GF-D8 (cell line): ENCODE results near the gene BTRC.
"Not testable (repeated sequence)": the region's sequence is repeated elsewhere in the genome, so short reads cannot be mapped to it uniquely, and the experiment has no call there.

ENCODE experiments used
- DNase-seq: peaks from one replicate; lab custom pipeline; 2025; lab: John Stamatoyannopoulos, UW

Gene BTRC

DNA sequence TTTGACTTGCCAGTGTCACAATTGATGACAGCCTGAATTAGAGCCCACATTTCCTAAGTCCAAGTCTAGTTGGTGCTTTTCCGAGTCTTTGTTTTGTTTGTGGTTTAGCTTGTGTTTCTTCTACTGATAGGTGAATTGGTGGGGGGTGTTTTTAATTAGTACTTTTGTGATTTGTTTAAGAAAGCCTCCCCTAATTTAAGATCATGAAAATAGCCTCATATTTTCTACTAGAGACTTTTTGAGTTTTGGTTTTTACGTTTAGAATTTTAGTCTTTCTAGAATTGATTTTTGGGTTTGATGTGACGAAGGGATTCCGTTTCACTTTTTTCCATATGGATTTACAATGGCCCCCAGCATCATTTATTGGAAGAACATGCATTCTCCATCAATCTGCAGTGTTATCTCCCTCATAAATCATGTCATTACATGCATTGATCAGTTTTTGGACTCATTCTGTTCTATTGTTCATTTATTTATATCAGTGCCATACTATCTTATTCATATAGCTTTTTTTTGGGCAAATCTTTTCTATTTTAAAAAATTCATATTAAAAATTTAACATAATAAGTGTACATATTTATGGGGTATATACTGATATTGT is 32.8 kb downstream of the BTRC start:
- no peak for DNase-seq

- DNase-seq, result no peak
Observed at GRCh38 chr10:101388676-101389276, 34.8 kb downstream of the BTRC start.

DNA sequence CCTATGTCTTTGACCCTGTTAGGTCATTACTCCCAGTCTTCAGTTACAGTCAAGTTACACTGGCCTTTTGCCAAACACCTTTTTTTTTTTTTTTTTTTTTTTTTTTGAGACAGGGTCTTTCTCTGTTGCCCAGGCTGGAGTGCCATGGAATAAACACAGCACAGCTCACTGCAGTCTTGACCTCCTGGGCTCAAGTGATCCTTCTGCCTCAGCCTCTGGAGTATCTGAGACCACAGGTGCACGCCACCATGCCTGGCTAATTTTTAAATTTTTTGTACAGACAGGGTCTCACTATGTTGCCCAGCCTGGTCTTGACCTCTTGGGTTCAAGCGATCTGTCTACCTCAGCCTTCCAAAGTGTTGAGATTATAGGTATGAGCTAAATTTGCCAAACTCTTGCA is 35.6 kb downstream of the BTRC start:
- not testable (repeated sequence) for DNase-seq

- DNase-seq, result no peak
Observed at GRCh38 chr10:101389986-101390531, 36.1 kb downstream of the BTRC start.

- no peak for DNase-seq
Observed at GRCh38 chr10:101393378-101393777, 39.4 kb downstream of the BTRC start.

- no peak for DNase-seq
Observed at GRCh38 chr10:101394524-101395133, 40.7 kb downstream of the BTRC start.

- DNase-seq, result no peak
Observed at GRCh38 chr10:101397140-101397539, 43.2 kb downstream of the BTRC start.

DNA sequence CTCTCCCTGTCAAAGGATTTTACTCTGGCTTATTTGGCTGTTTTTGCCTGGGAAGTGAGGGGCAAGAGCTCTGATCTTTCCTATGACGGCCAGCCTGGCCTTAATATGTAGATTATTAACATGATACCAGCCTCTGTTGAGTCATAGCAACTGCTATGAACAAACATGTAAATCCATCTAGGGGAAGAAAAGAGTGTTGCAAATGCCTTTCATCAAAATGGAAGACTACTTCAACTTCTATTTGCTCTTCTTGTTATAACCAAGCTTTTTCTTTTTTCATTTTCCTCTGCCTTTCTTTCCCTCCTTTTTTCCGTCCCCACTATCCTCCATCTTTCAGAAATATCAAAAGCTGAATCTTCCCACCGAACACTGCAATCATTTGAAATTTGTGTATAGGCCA is 46.6 kb downstream of the BTRC start:
- DNase-seq, result no peak

DNA sequence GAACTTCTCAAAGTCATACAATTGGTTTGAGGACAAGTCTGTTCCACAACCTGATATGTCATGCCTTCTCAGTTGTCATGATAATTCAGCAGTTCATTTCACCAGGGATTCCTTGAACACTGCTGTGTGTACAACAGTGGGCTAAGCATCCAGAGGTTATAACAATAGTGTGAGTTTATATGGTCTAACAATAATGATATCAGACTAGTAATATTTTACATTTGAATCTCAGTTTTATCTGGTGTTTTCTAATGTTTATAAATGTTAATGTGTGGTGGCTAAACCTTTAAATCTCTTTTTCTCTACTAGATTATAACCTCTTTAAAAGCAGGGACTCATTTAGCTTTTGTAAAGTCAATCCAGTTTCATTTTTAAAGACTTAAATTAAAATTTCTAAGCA is 48.7 kb downstream of the BTRC start:
- DNase-seq, result no peak

GRCh38 chr10:101403161-101403560 is 49.2 kb downstream of the BTRC start:
- DNase-seq, result no peak

- no peak for DNase-seq
Observed at GRCh38 chr10:101405001-101405400, 51.0 kb downstream of the BTRC start.

- DNase-seq, result no peak
Observed at GRCh38 chr10:101411598-101411997, 57.6 kb downstream of the BTRC start.

- DNase-seq, result no peak
Observed at GRCh38 chr10:101414034-101414433, 60.1 kb downstream of the BTRC start.

- DNase-seq, result no peak
Observed at GRCh38 chr10:101415884-101416283, 61.9 kb downstream of the BTRC start.

DNA sequence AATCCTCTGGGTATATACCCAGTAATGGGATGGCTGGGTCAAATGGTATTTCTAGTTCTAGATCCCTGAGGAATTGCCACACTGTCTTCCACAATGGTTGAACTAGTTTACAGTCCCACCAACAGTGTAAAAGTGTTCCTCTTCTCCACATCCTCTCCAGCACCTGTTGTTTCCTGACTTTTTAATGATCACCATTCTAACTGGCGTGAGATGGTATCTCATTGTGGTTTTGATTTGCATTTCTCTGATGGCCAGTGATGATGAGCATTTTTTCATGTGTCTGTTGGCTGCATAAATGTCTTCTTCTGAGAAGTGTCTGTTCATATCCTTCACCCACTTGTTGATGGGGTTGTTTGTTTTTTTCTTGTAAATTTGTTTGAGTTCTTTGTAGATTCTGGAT is 68.0 kb downstream of the BTRC start:
- not testable (repeated sequence) for DNase-seq

DNA sequence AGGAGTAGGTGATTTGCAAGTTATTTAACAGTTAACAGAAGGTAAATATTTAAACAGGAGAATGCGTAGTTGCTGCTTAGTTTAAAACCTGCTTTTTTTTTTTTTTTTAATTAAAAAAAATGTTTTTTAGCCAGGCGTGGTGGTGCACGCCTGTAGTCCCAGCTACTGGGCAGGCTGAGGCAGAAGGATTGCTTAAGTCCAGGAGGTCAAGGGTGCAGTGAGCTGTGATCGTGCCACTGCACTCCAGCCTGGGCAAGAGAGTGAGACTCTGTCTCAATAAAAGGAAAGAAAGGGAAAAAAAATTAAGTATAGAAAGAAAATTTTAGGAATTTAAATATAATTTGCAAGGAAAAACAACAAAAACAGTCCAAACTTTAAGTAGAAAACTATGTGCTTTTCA is 71.6 kb downstream of the BTRC start:
- DNase-seq, result no peak

DNA sequence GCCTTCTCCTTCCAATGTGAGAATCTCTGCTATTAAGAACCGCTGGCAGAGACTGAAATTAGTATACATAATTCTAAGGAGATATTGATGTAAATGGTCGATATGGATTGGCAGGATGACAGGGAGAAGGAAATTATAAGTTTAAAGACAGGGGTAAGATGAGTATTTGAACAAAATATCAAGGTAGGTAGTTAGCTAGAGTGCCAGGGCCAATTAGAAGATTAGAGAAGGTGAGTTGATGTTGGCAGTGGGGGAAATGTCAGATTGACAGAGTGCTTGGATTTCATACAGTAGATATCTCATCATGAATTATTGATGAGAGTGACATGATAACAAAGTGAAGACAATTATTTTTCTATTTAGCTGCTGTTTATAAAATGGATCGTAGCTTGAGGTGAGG is 74.1 kb downstream of the BTRC start:
- no peak for DNase-seq

DNA sequence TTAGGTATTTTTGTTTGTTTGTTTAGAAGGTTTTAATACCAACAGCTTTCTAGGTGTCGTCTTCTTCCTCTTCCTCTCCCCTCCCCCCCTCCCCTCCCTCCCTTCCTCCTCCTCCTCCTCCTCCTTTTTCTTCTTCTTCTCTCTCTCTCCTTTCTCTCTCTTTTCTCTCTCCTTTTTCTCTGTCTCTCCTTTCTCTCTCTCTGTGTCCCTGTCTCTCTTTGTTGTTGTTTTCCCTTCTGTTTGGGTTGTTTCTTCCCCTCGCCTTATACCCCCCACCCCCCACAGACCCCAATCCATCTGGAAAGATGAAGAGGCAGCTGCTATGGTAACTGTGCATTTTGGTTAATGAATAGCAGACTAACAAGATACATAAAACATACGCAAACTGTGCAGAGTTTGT is 75.5 kb downstream of the BTRC start:
- no peak for DNase-seq

DNA sequence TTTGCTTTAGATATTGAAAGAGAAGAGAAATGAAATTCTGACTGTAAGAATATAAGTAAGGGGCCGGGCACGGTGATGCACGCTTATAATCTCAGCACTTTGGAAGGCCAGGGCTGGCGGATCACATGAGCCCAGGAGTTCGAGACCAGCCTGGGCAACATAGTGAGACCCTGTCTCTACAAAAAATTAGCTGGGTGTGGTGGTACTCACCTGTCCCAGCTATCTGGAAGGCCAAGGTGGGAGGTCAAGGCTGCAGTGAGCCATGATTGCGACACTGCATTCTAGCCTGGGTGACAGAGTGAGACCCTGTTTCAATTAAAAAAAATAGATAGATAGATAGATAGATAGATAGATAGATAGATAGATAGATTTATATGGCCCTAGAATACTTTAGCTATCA is 82.3 kb downstream of the BTRC start:
- no peak for DNase-seq

GRCh38 chr10:101438881-101439391 is 85.0 kb downstream of the BTRC start:
- no peak for DNase-seq

GRCh38 chr10:101441541-101442455 is 87.8 kb downstream of the BTRC start:
- DNase-seq, result peak; percentile 53

DNA sequence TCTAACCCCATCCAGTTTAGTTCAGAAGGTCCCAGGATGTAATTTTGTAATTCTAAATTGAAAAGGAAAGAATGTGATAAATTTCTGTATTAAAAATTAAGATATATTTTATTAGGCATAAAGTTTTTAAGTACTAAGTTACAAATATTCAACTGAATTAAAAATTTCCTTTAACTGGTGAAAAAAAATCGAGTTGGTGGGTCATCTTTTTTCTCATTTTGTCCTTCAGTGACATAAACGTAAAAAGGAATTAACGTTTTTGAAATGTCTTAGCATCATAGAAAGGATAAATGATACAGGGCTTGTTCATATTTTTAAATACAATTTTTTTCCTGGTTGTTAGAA is 88.5 kb downstream of the BTRC start:
- no peak for DNase-seq
